Stimulated activated CD8-positive, alpha-beta memory T cell treated with anti-CD3 and anti-CD28 coated beads, Interleukin-4, amount 100 ng/mL, for 24 hours (primary cell): ENCODE data around the gene NONO.
"Not testable (repeated sequence)": the region's sequence is repeated elsewhere in the genome, so short reads cannot be mapped to it uniquely, and the experiment has no call there.

Experiments
- DNase-seq: peaks from one replicate; pipeline ENCODE4 v3.0.0-alpha.2; 2020; ENCODE audit warnings: low read depth

NONO gene

DNA sequence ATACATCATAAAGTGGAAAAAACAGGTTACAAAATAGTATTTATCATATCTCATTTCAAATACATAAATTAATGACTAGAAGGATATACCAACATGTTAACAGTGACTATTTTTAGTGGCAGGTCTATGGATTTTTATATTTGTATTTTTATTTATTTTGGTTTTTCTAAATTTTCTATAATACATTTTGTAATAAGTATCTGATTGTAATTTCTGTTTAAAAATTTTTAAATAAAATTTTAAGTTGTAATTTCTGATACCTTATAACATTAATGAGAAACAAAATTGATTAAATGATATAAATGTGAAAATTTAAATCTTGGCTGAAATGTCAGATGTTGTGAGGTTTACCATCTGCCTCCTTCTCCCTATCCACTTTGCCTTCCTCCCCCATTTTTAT, 2.5 kb downstream of the NONO start:
- no peak for DNase-seq

DNA sequence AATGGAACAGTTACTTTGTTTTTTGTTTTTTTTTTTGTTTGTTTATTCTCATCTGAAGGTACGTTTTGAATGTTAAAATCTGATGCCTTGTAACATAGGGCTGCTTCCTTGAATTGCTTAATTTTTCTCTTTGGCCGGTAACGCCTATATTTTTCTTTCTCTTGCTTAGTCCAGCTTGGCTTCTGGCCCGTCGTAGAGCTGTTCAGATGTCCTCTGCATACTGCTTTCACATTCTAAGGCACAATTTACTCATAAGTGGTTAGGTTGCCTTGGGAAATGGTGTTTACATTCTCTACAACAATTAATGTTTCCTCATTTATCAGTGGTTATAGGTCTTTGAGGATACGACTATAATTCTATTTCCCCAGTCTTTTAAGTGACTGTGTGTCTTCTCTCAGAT, 7.9 kb downstream of the NONO start:
- no peak for DNase-seq

DNA sequence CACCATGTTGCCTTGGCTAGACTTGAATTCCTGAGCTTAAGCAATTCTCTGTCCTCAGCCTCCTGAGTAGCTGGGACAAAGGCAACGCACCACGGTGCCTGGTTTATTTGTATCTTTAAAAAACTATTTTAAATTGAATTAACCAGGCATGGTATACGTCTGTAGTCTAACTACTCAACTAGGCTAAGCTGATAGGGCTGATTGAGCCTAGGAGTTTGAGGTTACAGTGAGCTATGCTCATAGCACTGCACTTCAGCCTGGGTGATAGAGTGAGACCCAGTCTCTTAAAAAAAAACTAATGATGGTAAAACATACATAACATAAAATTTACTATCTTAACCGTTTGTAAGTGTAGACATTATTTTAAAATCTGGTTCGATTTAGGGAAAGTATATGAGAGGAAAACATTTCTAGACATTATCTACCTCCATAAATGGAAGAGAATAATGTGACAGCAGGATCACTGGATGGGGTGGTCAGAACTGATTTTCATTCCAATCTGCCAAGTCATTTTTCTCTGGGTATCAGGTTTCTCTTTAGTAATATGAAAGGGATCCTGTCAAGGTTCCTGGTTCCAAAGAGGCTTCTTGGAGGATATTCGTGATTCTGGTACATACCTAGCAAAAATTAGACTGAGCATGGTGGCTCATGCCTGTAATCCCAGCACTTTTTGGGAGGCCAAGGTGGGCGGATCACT, 9.4 kb downstream of the NONO start:
- no peak for DNase-seq

DNA sequence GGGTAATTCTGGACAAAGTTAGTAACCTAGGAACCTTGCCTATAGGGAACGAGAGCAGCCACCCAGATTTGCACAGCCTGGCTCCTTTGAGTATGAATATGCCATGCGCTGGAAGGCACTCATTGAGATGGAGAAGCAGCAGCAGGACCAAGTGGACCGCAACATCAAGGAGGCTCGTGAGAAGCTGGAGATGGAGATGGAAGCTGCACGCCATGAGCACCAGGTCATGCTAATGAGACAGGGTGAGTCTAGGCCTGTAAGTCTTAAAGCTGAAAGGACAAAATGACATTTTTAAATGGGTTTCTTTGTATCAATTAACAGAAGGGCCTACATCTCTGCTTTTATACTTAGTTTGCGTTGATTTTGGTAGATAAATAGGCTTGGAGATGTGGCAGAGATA, 13.4 kb downstream of the NONO start:
- DNase-seq = no peak

DNA sequence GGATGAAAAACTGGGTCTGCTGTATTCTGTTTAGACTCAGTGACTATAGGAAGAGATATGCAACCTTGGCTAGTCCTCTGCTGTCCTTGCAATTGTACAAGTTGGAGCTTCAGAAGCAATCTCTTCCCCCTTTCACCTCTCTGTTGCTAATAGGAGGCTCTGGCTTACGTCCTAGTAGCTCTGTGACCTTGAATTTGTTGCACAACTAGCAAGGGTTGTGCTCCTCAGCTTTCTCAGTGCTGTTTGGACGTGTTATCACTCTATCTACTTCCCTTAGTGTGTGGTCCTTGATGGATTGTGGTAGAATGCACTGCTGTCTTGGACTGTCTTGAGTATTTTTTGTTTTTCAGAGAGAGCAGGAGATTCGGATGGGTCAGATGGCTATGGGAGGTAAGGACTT, 14.7 kb downstream of the NONO start:
- no peak for DNase-seq

DNA sequence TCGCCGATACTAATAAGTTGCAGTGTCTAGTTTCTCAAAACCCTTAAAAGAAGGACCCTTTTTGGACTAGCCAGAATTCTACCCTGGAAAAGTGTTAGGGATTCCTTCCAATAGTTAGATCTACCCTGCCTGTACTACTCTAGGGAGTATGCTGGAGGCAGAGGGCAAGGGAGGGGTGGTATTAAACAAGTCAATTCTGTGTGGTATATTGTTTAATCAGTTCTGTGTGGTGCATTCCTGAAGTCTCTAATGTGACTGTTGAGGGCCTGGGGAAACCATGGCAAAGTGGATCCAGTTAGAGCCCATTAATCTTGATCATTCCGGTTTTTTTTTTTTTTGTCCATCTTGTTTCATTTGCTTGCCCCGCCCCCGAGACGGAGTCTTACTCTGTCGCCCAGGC, 16.6 kb downstream of the NONO start:
- DNase-seq = not testable (repeated sequence)

- DNase-seq = not testable (repeated sequence)
Observed at GRCh38 chrX:71300495-71300894, 17.1 kb downstream of the NONO start.

- no peak for DNase-seq
Observed at GRCh38 chrX:71301195-71301924, 17.9 kb downstream of the NONO start, which contains the start of gene ITGB1BP2. Gene ITGB1BP2, plus strand, starts transcription at chrX:71301750. Its CDS starts 57 bp downstream, at chrX:71301807.

DNA sequence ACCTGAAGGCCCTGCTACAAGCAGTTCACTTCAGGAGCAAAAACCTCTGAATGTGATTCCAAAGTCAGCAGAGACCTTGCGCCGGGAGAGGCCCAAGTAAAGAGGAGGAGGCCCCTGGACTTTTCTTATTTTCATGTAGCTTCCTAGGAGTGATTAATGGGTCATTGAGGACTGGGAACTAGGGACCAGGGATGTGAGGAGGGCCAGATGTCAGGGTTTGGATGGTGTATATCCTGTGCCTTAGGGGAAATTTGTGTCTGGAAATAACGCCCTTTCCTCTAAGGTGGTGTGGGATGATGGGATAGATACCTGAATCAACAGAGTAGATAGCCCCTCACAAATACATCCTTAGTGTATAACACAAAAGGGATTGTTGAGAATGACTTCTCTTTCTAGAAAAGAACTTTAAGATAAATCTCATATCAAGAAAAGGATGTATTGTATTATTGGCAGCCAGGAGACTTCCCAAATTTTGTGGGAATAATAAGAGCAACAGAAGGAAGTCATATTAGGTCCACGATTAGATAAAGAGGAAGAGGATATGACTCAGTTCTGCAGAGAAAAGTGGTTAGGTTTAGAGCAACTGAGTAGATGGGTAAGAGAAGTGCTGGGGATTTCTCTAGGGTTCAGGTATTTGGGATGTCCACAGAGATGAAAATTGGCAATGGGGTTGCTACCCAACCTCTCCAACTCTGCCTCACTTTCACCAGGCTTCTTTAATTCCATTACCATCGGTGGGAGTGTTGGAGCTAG, 19.2 kb downstream of the NONO start:
- DNase-seq = no peak

- DNase-seq = no peak
Observed at GRCh38 chrX:71304561-71304960, 21.1 kb downstream of the NONO start.

GRCh38 chrX:71315917-71316316, 32.5 kb downstream of the NONO start:
- no peak for DNase-seq

DNA sequence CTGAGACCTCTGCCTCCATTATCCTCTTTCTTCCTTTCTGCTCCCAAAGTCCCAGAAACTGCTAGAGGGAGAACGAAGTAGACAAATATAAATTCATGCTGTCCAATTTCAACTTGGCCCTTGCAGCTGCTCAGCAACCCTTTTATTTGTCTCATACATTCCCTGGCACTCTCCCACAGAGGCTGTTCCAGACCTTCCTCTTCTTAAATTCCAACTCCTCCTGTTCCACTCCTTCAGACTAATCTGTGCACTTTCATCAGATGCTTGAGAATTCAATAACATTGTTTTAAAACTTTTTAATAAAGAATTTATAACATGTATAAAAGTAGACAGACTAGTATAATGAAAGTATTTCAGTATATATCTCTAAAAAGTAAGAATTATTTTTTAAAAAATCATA, 33.5 kb downstream of the NONO start:
- DNase-seq = not testable (repeated sequence)

GRCh38 chrX:71320126-71320525, 36.7 kb downstream of the NONO start:
- DNase-seq = no peak

GRCh38 chrX:71321731-71322130, 38.3 kb downstream of the NONO start:
- no peak for DNase-seq

GRCh38 chrX:71324452-71324851, 41.0 kb downstream of the NONO start:
- not testable (repeated sequence) for DNase-seq

GRCh38 chrX:71326394-71326793, 43.0 kb downstream of the NONO start:
- no peak for DNase-seq

- DNase-seq = not testable (repeated sequence)
Observed at GRCh38 chrX:71349151-71349665, 65.8 kb downstream of the NONO start.

DNA sequence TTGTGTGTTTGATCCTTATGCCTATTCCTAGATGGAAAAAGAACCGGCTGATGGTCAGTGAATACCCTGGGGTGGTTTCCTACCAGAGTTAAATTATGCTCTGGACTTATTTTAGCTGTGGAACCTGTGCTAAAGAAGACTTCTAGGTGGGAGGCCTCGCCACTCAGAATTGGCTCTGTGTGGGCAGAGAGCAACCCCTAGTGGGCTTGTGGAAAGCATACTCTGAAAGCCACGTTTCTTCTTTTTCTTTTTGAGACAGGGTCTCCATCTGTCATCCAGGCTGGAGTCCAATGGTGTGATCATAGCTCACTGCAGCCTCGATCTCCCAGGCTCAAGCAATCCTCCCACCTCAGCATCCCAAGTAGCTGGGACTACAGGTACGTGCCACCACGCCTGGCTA, 66.4 kb downstream of the NONO start:
- DNase-seq = not testable (repeated sequence)
